NB4 (cell line): ENCODE measurements around the gene EIF3K.

ENCODE experiments used
- DNase-seq: peaks from one replicate; pipeline ENCODE4 v3.0.0; 2010; ENCODE audit warnings: low read depth
- H3K4me3 ChIP-seq: one replicate; pipeline ENCODE4 v1.5.1; 2011; ENCODE audit warnings: mild to moderate bottlenecking, low read depth, low read length, moderate library complexity
- MYC ChIP-seq: IDR thresholded peaks from 2 replicates; pipeline ENCODE4 v1.6.1; 2011; ENCODE audit warnings: low read depth, low read length
- POLR2A ChIP-seq: IDR thresholded peaks from 2 replicates; pipeline ENCODE4 v1.6.1; 2011; ENCODE audit warnings: mild to moderate bottlenecking; ENCODE audit not compliant: insufficient read length; ENCODE audit errors: extremely low read depth
- TF ChIP-seq, protein P1 (sequence below): IDR thresholded peaks from one replicate; pipeline ENCODE4 v1.5.1; 2012; ENCODE audit warnings: low read depth, low read length
- TF ChIP-seq, protein P2 (sequence below): IDR thresholded peaks from 2 replicates; pipeline ENCODE4 v1.6.1; 2011; ENCODE audit warnings: low read depth, low read length

EIF3K gene

DNA sequence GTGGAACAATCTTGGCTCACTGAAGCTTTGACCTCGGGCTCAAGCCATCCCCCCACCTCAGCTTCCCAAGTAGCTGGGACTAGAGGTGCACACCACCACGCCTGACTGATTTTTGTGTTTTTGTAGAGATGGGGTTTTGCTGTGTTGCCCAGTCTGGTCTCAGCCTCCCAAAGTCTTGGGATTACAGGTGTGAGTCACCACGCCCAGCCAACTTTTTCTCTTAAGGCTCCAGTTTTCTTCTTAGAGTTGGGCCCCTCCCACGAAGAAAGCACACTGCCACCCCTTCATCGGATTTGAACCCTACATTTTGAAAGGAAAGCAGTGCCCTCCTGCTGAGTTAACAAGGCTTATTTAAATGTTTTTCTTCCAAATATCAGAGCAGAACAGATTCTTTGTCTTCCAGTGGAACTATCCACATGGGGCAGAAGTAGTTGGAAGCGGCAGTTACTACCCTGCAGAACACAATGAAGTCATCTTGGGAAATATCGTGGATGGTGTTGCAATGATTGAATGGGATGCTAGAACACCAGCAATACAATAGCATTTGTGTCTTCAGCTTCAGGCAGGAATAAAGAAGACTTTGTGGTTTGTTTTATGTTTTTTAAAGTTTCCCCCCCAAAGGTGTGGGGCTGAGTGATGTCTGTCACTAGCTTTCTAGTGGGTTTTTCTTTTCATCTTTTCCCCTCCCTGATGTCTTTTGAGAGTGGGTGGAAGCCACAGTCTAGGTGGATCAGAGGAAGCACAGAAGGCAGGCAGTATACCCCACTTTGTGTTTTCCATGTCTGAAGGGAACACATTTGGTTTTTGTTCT, 37.4 kb downstream of the EIF3K start:
- peak; percentile 61 for DNase-seq
- TF ChIP-seq, protein P1, sequence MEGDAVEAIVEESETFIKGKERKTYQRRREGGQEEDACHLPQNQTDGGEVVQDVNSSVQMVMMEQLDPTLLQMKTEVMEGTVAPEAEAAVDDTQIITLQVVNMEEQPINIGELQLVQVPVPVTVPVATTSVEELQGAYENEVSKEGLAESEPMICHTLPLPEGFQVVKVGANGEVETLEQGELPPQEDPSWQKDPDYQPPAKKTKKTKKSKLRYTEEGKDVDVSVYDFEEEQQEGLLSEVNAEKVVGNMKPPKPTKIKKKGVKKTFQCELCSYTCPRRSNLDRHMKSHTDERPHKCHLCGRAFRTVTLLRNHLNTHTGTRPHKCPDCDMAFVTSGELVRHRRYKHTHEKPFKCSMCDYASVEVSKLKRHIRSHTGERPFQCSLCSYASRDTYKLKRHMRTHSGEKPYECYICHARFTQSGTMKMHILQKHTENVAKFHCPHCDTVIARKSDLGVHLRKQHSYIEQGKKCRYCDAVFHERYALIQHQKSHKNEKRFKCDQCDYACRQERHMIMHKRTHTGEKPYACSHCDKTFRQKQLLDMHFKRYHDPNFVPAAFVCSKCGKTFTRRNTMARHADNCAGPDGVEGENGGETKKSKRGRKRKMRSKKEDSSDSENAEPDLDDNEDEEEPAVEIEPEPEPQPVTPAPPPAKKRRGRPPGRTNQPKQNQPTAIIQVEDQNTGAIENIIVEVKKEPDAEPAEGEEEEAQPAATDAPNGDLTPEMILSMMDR: no peak
- TF ChIP-seq, protein P2, sequence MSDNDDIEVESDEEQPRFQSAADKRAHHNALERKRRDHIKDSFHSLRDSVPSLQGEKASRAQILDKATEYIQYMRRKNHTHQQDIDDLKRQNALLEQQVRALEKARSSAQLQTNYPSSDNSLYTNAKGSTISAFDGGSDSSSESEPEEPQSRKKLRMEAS: no peak
- TF ChIP-seq MYC: no peak
- TF ChIP-seq POLR2A: no peak
- H3K4me3 ChIP-seq: no peak overlapping the region

DNA sequence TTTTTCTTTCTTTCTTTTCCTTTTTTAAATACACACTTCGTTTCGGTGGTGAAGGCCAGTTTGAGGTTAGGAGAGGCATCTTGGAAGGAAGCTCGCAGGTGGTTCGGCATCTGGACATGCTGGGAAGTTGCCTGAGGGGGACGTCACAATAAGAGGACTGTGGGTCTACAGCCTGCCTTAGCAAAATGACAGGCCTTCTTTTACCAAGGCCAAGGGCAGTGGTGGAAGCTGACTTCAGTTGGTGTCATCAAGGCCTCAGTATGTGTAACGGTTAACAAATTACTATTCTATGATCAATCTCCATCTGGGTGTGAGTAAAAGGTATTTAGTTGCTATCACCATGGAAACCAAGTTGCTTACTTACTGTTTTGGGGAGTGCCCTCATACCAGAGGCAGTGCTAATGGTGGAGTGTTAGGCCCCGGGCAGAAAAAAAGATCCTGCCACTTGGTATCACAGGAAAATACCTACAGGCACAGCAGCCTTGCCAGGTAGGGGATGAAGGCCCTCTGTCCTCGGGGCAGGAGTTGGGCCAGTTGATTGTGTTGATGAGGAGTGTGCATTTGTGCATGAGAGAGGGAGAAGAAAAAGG, 38.7 kb downstream of the EIF3K start:
- TF ChIP-seq, protein P1: no peak
- TF ChIP-seq MYC (no peak), POLR2A (no peak)
- TF ChIP-seq, protein P2: no peak
- no peak overlapping the region for H3K4me3 ChIP-seq
- no peak for DNase-seq

DNA sequence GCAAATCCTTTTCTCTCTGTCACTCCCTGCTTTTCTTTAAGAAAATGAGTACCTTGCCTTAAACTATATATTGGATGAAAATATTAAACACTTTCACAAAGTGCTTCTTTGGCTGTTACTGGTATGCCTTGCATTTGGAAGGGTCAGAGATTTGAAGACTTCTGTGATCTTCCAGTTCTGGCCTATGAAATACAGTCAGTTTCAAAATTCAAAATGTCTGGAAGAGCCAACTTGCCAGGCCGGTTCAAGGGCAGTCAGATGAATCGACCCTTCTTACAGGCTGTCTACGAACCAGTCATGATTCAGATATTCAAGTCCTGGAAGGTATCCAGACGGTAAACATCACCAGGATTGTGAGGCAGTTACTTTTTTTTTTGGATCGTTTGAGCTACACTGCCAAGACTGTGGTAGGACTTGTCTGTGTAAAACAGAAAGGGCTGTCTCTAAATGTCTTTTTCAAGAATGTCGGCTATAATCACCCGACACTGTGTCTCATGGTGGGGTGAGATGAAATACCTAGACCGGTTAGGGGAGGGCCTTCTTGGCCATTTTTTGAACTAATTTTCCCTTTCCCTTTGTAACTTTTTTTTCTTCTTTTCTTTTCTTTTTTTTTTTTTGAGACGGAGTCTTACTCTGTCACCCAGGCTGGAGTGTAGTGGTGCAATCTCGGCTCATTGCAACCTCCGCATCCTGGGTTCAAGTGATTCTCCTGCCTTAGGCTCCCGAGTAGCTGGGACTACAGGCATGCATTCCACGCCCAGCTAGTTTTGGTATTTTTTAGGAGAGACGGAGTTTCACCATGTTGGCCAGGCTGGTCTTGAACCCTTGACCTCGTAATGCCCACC, 39.7 kb downstream of the EIF3K start:
- H3K4me3 ChIP-seq: no peak overlapping the region
- no peak for DNase-seq
- TF ChIP-seq, protein P2: no peak
- TF ChIP-seq, protein P1: no peak
- TF ChIP-seq MYC (no peak), POLR2A (no peak)

DNA sequence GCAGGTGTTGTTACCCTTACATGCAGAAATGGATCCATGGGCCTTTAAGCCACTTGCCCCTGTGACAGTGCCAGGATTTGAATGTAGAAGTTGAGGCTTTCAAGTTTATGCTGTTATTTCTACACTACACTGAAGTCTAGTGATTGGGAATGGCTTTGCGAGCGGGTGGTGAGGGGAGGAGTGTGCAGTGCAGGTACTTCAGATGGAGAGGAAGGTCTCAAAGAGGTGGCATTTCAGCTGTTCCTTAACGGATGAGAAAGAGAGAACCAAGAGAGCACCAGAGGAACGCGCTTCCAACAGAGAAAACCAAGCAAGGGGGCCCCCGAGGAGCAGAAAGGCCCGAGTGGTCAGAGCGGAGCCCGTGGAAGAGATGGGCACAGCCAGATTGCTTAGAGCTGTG, 41.7 kb downstream of the EIF3K start:
- no peak for TF ChIP-seq MYC
- TF ChIP-seq, protein P1: no peak
- TF ChIP-seq POLR2A: no peak
- TF ChIP-seq, protein P2: no peak
- no peak for DNase-seq
- no peak overlapping the region for H3K4me3 ChIP-seq

DNA sequence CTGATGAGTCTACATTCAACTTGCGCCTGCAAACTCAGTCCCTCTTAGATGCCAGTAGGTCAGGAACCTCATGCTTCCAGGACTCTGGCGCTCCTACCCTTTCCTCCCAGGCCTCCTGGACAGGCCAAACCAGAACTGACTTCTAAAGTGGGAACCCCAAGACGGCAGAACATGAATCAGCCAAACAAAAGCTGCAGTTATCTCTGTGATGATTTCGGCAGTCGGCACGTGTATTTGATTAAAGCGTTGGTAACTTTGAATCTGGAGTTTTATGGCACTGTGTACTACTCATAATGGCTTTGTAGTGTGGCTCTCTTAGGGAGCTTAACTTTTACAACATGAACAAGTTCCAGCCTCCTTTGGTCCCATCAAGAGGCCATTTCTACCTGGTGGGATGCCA, 42.1 kb downstream of the EIF3K start:
- no peak overlapping the region for H3K4me3 ChIP-seq
- DNase-seq: no peak
- TF ChIP-seq POLR2A (no peak), MYC (no peak)
- TF ChIP-seq, protein P1: no peak
- TF ChIP-seq, protein P2: no peak
